Activated CD8-positive, alpha-beta memory T cell treated with anti-CD3 and anti-CD28 coated beads, Interleukin-2, amount 50 U/mL, for 24 hours (primary cell): ENCODE measurements around the gene SPEF1.
A peak's percentile ranks its signal among the peaks of the same experiment; 100 is the strongest.
"Not testable (repeated sequence)": the region's sequence is repeated elsewhere in the genome, so short reads cannot be mapped to it uniquely, and the experiment has no call there.

Experiments
- DNase-seq: peaks from one replicate; pipeline ENCODE4 v3.0.0-alpha.2; 2020; ENCODE audit errors: extremely low read depth

The SPEF1 gene

GRCh38 chr20:3811467-3812258 lies 30.4 kb upstream of the SPEF1 start:
- DNase-seq: peak; percentile 79

GRCh38 chr20:3808544-3808943 lies 27.3 kb upstream of the SPEF1 start:
- no peak for DNase-seq

DNA sequence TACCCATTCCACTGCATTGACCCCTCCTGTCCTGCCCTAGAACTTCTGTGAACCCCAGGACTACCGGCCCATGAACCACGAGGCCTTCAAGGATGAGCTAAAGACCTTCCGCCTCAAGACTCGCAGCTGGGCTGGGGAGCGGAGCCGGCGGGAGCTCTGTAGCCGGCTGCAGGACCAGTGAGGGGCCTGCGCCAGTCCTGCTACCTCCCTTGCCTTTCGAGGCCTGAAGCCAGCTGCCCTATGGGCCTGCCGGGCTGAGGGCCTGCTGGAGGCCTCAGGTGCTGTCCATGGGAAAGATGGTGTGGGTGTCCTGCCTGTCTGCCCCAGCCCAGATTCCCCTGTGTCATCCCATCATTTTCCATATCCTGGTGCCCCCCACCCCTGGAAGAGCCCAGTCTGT lies 23.5 kb upstream of the SPEF1 start:
- DNase-seq: no peak

DNA sequence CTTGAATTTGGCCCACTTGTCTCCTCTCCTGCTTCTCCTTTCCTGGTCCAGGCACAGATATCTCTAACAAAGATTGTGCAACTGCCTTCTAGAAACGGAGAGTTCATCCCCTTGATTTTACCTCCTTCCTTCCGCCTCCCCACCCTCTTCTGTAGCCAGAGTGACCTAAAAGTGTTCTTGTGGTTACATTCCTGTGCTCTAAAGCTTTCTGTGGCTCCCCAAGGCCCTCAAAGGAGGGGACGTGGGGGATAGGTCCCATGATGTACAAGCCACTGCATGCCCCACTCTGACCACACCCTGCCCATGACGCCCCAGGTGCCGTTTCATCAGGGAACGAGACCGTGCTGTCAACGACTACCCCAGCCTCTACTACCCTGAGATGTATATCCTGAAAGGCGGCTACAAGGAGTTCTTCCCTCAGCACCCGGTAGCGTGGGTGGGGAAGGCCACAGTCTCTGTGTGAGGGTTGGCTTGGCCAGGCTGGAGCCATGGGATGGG lies 23.1 kb upstream of the SPEF1 start:
- no peak for DNase-seq

- no peak for DNase-seq
Measured at GRCh38 chr20:3803854-3804253, 22.6 kb upstream of the SPEF1 start.

DNA sequence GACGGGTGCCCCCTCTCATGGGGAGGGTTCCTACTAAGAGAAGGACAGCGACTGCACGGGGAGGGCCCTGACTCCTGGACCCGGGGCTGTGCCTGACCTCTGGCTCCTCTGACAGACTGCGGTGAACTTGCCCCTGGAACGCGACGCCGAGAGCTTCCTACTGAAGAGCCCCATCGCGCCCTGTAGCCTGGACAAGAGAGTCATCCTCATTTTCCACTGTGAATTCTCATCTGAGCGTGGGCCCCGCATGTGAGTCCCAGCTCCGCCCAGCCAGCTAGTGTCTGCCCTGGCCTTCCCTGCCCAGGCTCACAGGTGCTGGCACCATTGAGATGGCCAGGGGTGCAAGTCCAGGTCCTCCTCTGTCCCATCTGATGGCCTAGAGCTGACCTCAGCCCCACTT lies 22.0 kb upstream of the SPEF1 start:
- DNase-seq: no peak

- DNase-seq: no peak
Measured at GRCh38 chr20:3802524-3803239, 21.4 kb upstream of the SPEF1 start.

- DNase-seq: no peak
Measured at GRCh38 chr20:3801846-3802245, 20.6 kb upstream of the SPEF1 start.

- no peak for DNase-seq
Measured at GRCh38 chr20:3801299-3801698, 20.1 kb upstream of the SPEF1 start.

GRCh38 chr20:3800878-3801260 lies 19.6 kb upstream of the SPEF1 start:
- DNase-seq: no peak

GRCh38 chr20:3800256-3800877 lies 19.1 kb upstream of the SPEF1 start:
- no peak for DNase-seq

- DNase-seq: no peak
Measured at GRCh38 chr20:3798908-3799248, 17.6 kb upstream of the SPEF1 start.

- no peak for DNase-seq
Measured at GRCh38 chr20:3798373-3798768, 17.1 kb upstream of the SPEF1 start.

DNA sequence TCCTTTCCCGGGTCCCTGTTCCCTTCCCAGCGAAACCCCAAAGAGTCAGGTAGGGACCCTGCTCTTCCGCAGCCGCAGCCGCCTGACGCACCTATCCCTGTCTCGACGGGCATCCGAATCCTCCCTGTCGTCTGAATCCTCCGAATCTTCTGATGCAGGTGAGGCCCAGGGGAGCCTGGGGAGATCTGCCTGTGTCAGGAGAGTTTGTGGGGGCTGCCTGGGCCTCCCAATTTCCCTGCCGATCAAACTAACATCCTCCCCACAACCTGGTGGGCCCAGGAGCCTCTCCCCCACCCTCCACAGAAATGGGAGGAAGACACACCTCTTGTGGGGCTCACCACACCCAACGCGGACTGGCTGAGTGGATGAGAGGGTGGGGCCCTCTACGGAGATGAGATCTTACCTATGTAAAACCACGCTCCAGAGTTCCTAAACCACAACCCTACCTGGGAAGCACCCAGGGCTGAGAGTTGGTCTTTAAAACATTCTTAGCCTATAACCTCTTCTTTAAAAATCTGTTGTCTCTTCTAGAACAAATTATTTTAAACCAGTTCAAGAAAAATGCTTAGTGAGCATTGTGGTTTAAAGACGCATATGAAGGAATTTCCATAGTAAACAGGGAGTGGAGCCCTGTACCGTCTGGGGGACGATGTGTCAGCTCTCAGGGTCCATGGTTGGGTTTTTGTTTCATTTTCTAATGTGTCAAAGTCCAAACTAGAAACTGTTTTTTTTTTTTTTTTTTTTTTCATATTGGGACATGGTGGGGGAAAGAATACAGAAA lies 16.5 kb upstream of the SPEF1 start:
- no peak for DNase-seq

- DNase-seq: no peak
Measured at GRCh38 chr20:3797226-3797545, 15.9 kb upstream of the SPEF1 start.

DNA sequence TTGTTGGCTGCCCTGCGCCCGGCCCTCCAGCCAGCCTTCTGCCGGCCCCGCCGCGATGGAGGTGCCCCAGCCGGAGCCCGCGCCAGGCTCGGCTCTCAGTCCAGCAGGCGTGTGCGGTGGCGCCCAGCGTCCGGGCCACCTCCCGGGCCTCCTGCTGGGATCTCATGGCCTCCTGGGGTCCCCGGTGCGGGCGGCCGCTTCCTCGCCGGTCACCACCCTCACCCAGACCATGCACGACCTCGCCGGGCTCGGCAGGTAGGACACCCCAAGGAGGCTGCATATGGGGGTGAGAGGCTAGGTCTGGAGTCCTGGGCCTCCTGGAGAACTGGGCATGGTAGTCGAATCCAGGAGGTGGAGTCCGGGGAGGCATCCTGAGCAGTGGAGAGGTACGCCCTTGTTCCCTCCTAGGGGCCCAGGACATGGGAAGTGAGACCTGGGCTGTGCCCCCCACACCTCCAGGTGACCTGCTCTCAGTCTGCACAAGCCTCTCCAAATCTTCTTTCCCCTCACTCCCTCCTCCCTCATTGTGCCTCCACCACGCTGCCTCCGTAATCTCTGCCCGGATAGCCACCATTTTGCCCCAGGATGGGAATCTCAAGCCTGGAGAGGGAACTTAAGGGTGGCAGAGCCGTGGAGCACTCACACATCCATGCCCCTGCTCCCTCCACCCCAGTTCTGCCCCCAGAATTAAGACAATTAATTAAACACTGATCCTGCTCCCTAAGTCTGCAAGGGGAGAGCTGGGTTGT lies 15.4 kb upstream of the SPEF1 start:
- no peak for DNase-seq

DNA sequence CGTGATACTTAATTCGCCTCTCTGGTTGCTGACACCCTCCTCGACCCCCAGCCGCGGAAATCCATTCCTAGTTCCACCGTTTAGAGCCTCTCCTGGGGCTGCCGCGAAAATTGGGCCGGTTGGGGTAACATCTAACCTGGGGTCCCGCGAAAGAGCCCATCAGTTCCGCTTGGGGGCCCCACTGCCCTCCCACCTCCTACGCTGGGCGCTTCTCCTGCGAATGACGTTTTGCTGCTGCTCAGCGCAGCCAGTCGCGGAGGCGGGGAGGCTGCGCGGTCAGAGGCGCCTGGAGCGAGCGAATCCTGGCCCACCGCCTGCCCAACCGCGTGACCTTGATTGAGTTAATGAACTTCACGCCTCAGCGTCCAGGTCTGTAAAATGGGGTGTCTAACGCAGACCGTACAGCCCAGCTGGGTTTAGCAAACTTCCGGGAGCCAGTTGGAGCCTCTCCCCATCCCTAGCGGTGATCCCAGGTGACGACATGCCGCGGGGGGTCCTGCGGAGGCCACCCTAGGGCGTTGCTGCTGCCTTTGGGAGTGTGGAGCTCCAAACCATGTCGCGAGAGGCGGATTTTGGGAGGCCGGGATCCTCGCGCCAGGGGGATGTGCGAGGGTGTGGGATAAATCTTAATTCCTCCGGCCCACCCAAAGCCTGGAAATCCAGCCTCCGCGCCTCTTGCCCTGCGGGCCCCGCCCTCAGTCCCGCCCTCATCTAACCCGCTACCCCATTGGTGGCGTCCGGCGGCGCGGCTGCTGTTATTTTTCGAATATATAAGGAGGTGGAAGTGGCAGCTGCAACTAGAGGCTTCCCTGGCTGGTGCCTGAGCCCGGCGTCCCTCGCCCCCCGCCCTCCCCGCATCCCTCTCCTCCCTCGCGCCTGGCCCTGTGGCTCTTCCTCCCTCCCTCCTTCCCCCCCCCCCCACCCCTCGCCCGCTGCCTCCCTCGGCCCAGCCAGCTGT lies 14.5 kb upstream of the SPEF1 start, which contains the start of gene CDC25B:
TSS of gene CDC25B (plus strand) at position 800 of the 958 bp plus-strand sequence. CDS start 222 bp downstream, outside the sequence.
- DNase-seq: peak; percentile 75

- DNase-seq: no peak
Measured at GRCh38 chr20:3794701-3795420, 13.6 kb upstream of the SPEF1 start.

DNA sequence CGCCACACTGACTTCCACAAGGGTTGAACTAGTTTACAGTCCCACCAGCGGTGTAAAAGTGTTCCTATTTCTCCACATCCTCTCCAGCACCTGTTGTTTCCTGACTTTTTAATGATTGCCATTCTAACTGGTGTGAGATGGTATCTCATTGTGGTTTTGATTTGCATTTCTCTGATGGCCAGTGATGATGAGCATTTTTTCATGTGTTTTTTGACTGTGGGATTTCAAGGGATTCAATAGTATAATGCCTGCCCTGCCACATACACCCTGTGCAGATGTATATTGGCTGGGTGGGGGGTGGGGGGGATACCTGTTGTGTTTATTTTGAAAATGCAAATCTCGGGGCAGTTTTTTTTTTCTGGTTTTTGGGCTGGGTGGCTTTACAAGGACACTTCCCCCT lies 12.9 kb upstream of the SPEF1 start:
- not testable (repeated sequence) for DNase-seq

DNA sequence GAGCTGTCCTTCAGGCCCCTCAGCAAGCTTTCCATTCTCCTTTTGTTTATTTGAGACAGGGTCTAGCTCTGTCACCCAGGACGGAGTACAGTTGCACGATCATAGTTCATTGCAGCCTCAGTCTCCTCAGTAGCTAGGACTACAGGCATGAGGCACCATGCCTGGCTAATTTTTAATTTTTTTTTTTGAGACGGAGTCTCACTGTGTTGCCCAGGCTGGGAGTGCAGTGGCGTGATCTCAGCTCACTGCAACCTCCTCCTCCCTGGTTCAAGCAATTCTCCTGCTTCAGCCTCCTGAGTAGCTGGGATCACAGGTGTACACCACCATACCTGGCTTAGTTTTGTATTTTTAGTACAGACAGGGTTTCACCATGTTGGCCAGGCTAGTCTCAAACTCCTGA lies 8.0 kb upstream of the SPEF1 start:
- not testable (repeated sequence) for DNase-seq
